Measurements from ENCODE around the gene NR2F1.

NR2F1 gene

GRCh38 chr5:93620487-93621326, 37.7 kb downstream of the NR2F1 start:
- in situ Hi-C loops (cut with MboI; ENCODE audit: low sequenced_read_pairs): no loop called here

- in situ Hi-C loops (cut with MboI; ENCODE audit: low sequenced_read_pairs): no loop called here
These were observed 38.3 kb downstream of the NR2F1 start for GRCh38 chr5:93621327-93621798.

GRCh38 chr5:93622240-93622885, 39.3 kb downstream of the NR2F1 start:
- in situ Hi-C loops (cut with MboI; ENCODE audit: low sequenced_read_pairs): no loop called here

GRCh38 chr5:93623153-93623552, 40.1 kb downstream of the NR2F1 start:
- in situ Hi-C loops (cut with MboI; ENCODE audit: low sequenced_read_pairs): no loop called here

GRCh38 chr5:93626801-93627200, 43.8 kb downstream of the NR2F1 start:
- in situ Hi-C loops (cut with MboI; ENCODE audit: low sequenced_read_pairs): no loop called here

GRCh38 chr5:93632327-93632726, 49.3 kb downstream of the NR2F1 start:
- in situ Hi-C loops (cut with MboI; ENCODE audit: low sequenced_read_pairs): no loop called here

GRCh38 chr5:93635991-93636390, 53.0 kb downstream of the NR2F1 start:
- in situ Hi-C loops (cut with MboI; ENCODE audit: low sequenced_read_pairs): no loop called here

GRCh38 chr5:93636837-93637236, 53.8 kb downstream of the NR2F1 start:
- in situ Hi-C loops (cut with MboI; ENCODE audit: low sequenced_read_pairs): no loop called here

GRCh38 chr5:93637697-93638096, 54.7 kb downstream of the NR2F1 start:
- in situ Hi-C loops (cut with MboI; ENCODE audit: low sequenced_read_pairs): no loop called here

GRCh38 chr5:93642526-93642925, 59.5 kb downstream of the NR2F1 start:
- in situ Hi-C loops (cut with MboI; ENCODE audit: low sequenced_read_pairs): no loop called here

All from HL-60/S4 (cell line).